A204.1 (cell line): Measurements from ENCODE around the gene WDR33.

Experiments used
- FAIRE-seq: peaks from 2 replicates; lab custom pipeline; 2012; peaks lifted over from hg19 to GRCh38; lab: Jason Lieb, UNC

The WDR33 gene

GRCh38 chr2:127670957-127671290 lies 140.0 kb downstream of the WDR33 start:
- no peak for FAIRE-seq

- FAIRE-seq: no peak
Measured at GRCh38 chr2:127670055-127670956, 140.7 kb downstream of the WDR33 start.

DNA sequence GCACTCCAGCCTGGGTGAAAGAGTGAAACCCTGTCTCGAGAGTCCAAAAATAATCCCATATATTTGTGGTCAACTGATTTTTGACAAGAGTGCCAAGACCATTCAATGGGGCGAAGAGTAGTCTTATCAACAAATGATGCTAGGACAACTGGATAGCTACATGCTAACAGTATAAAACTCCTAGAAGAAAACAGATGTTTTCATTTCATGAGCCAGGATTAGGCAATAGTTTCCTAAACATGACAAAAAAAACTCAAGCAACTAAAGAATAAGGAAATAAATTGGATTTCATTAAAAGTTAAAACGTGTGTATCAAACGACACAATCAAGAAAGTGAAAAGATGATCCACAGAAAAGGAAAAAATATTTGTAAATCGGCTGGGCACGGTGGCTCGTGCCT lies 141.9 kb downstream of the WDR33 start:
- FAIRE-seq: no peak

DNA sequence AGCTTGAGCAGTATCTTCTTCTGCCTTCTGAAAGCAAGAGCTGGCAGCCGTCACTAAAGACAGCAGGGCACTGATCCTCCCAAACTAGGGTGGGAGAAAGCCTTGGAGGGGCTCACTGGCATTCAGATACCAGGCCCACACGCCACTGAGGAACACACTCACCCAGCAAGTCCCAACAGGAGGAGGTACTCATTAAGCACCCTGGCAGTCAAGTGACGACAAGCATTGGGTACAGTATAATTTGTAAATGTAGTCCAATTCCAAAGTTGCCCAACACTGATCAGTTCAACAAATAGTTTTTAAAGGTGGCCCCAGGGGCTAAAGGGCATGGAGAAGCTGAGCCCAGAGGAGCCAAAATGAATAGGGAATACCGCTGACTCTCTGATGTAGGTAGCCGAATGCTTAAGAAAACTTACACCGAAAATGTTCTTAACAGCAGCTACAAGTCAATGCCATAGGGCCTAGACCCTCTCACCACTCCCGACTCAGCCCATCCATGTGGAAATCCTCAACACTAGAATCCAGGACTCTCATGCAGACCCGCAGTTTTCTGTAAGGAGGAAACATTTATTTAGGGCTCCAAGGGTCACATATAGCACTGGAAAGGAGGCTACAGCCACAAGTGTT lies 145.6 kb downstream of the WDR33 start:
- FAIRE-seq: no peak

DNA sequence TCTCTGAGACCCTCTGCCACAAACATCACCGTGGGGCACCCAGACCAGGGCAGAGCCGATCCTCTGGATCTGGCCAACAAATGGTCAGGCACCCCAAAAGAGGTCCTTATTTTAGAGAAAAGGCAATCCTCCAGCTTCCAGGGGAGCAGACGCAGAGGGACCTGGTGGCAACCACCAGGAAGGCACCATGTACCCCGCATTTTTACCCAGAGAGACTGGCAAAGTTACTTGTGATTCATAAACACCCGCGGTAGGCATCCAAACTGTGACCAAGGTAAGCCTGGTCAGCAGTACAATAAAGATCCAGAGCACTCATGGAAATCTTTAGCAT lies 146.1 kb downstream of the WDR33 start:
- FAIRE-seq: no peak

DNA sequence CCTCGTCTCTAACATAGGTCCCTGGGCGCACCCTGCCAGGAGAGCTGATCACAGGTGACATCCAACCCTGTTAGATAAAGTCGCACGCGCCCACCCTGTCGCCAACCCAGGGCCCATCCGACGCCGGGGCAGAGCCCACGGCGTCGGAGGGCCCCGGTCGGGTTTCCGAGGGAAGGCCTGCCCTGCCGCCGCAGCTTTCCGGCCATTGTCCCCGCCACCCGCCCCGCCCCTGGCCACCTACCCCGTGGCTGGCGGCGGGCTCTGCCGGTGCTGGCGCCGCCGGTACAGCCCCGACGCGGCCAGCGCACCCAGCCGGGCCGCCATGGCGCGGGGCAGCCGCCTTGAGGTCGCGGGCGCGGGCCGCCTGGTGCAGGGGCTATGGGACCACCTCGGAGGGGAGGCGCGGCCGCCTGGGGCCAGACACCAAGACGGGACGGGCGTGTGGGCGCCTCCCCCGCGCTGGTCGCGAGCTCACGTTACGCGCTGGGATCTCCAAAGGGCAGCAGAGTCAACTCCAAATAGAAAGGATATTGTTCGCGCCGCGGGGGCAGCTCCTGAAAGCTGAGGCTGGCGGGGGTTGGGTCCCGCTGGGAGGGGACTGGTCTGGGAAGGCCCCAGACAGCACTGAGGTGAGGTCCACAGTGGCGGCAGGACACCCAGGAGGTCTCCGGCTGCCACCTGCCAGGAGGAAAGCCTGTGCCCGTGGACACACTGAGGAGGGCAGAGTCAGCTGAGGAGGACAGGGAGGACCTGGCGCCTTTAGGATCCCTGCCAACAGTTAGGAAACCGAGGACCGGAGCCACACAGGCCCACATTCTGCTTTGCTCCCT lies 146.7 kb downstream of the WDR33 start:
- no peak for FAIRE-seq

- FAIRE-seq: no peak
Measured at GRCh38 chr2:127663566-127664064, 147.4 kb downstream of the WDR33 start.

DNA sequence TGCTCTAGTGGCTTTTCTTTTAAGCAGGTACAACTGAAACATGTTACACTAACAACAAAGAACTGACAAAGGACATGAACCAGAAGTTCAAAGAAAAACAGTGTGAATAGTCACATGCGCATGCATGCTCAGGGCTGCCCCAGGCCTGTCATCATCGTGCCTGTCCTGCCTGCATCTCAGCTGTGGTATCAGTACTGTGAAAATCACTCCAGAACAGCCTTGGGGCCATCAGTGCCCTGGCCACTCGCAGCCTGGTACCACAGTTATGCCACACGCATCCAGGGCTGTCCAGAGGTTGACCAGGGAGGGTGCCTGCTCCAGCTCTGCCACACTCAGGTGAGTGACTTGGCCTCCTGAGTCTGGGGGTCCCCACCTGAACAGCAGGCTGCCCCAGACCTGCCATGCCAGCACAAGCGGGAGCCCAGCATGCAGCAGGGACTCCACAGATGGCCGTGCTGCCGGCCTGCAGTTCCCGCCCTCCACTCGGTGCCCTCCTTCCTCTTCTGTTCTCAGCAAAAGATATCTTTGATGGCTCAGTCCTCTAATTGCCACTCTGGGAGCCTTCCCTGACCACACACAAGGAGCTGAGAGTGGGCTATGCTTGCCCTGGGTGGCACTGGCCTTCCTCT lies 147.9 kb downstream of the WDR33 start:
- FAIRE-seq: no peak

DNA sequence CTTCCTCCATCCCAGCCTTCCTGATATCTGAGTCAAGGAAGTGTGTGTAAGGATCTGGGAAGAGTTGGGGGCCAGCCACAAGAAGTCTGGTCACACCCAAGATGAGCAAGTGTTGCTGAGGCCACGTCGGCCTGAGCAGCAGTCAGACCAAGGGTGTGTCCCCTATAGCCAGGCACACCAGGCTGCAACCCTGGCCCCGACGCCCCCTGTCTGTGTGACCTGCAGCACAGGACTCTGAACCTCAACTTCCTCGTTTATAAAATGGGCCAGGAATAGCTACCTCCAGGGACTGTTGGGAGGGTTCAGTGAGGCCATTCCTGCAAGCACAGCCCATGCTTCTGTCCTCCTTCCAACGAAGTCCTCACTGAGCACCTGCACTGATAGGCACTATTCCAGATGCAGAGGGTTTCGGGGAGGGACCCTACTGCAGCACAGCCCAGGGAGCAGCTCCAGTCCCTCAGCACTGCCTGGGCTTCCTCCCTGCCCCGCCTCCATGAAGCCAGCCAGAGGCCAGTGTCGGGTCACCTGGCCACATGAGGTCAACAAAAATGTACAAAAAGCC lies 148.9 kb downstream of the WDR33 start:
- no peak for FAIRE-seq

- no peak for FAIRE-seq
Measured at GRCh38 chr2:127661072-127661649, 149.8 kb downstream of the WDR33 start.

GRCh38 chr2:127660291-127660578 lies 150.7 kb downstream of the WDR33 start:
- no peak for FAIRE-seq

GRCh38 chr2:127659408-127660290 lies 151.3 kb downstream of the WDR33 start:
- FAIRE-seq: no peak

- no peak for FAIRE-seq
Measured at GRCh38 chr2:127658641-127659407, 152.1 kb downstream of the WDR33 start.

- FAIRE-seq: no peak
Measured at GRCh38 chr2:127658146-127658545, 152.8 kb downstream of the WDR33 start.

- no peak for FAIRE-seq
Measured at GRCh38 chr2:127657232-127657595, 153.8 kb downstream of the WDR33 start.

DNA sequence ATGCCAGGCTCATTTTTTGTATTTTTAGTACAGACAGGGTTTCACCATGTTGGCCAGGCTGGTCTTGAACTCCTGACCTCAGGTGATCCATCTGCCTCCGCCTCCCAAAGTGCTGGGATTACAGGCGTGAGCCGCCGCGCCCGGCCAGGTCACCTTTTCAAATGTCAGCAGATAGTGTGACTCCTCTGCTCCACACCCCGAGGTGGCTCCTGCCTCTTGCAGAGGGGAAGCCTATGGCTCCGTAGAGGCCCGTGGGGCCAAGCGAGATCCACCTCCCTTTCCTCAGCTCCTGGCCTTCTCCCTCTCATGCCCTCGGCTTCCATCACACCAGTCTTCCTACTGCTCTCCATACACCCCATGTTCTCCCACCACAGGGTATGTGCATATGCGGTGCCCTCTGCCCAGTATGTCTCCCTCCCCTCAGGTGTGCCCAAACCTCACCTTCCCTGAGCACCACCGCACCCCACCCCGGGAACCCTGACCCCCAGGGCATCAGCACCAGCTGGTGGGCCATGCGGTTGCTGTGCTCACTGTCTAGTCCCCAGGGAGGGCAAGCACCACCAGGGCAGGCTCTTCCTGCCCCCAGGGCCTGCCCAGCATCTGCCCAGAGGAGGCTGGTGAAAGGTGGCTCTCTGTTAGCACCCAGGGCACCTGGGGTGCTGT lies 154.3 kb downstream of the WDR33 start:
- no peak for FAIRE-seq

GRCh38 chr2:127655209-127656073 lies 155.5 kb downstream of the WDR33 start:
- FAIRE-seq: no peak

GRCh38 chr2:127654838-127655175 lies 156.2 kb downstream of the WDR33 start:
- FAIRE-seq: no peak
